Activated naive CD4-positive, alpha-beta T cell treated with anti-CD3 and anti-CD28 coated beads for 36 hours (primary cell): ENCODE measurements around the gene DRC1. TPM values are rescaled to one million over a fixed set of nuclear protein-coding genes. Genes with fewer than 3 reads are reported as not detected.

Experiments
- CTCF ChIA-PET: fragments of 350-600 bp; sonication (Branson Sonifier 250); formaldehyde crosslinking; loops from one replicate; lab custom pipeline; 2021; ENCODE audit warnings: antibody characterized with exemption; lab: Charles Lee
- DNase-seq: peaks from one replicate; pipeline ENCODE4 v3.0.0-alpha.2; 2020
- H3K27ac Mint-ChIP-seq: one replicate; pipeline ENCODE4 v1.8.0; 2021; ENCODE audit warnings: mild to moderate bottlenecking, mixed read lengths
- H3K27me3 Mint-ChIP-seq: one replicate; pipeline ENCODE4 v1.8.0; 2021; ENCODE audit warnings: low read depth, mixed read lengths
- H3K36me3 Mint-ChIP-seq: one replicate; pipeline ENCODE4 v1.8.0; 2021; ENCODE audit warnings: low read depth, mixed read lengths
- H3K4me1 Mint-ChIP-seq: one replicate; pipeline ENCODE4 v1.8.0; 2021; ENCODE audit warnings: low read depth, mixed read lengths
- H3K4me3 Mint-ChIP-seq: one replicate; pipeline ENCODE4 v1.8.0; 2021; ENCODE audit warnings: mild to moderate bottlenecking, moderate library complexity, mixed read lengths
- H3K9me3 Mint-ChIP-seq: one replicate; pipeline ENCODE4 v1.8.0; 2021; ENCODE audit warnings: mixed read lengths
- intact Hi-C: fragments of 100-400 bp; cut with micrococcal nuclease; formaldehyde crosslinking; loops from one replicate; pipeline ENCODE4 v1.15.1; 2023
- total RNA-seq, 2 experiments: library from RNA; stranded (reverse); gene quantifications; one replicate each; pipeline ENCODE4 v1.2.3, GENCODE V29; 2021

The DRC1 gene
- total RNA-seq, 2 experiments from 2014 or later, result not detected

DNA sequence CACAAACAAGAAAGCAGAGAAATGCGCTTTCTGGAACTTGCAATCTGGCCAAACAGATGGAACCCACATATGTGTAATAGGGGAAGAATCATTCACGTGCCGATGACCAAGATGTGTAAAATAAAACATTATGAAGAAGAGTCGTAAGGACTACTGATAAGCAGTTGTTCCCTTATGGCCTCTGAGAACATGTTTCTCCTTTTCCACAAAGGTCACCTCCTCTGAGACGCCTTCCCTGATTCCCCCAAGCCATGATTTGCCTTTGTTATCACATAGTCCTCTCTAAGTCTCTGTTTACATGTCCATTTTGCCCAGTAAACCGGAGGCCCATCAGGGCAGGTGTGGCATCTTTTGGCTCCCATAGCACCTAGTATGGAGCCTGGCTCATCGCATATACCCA lies 68.2 kb downstream of the DRC1 start:
- H3K4me3 Mint-ChIP-seq, result no peak overlapping the region
- H3K36me3 Mint-ChIP-seq, result no peaks in the 10 kb centered on the region
- peaks cover 11% of the 10 kb centered on the region for H3K9me3 Mint-ChIP-seq
- intact Hi-C loops, result loop anchor here (1.0 to 2.0 kb wide), 3 partner anchors 299 to 519 kb away; no protein-coding TSS in a partner anchor
- CTCF ChIA-PET, result interaction anchor here (0.7 to 1.5 kb wide), 4 partner anchors 26 to 286 kb away, joined by 3 to 5 read pairs (median 4); no protein-coding TSS in a partner anchor
- H3K27ac Mint-ChIP-seq, result no peak overlapping the region
- DNase-seq, result no peak
- H3K27me3 Mint-ChIP-seq, result no peaks in the 10 kb centered on the region
- peaks cover 2% of the 10 kb centered on the region for H3K4me1 Mint-ChIP-seq

- H3K36me3 Mint-ChIP-seq, result no peaks in the 10 kb centered on the region
- no peak for DNase-seq
- no peak overlapping the region for H3K4me3 Mint-ChIP-seq
- peaks cover 11% of the 10 kb centered on the region for H3K9me3 Mint-ChIP-seq
- H3K27ac Mint-ChIP-seq, result no peak overlapping the region
- H3K4me1 Mint-ChIP-seq, result peaks cover 2% of the 10 kb centered on the region
- no peaks in the 10 kb centered on the region for H3K27me3 Mint-ChIP-seq
- intact Hi-C loops, result no loop called here
- CTCF ChIA-PET, result interaction anchor here (1.4 kb wide), 1 partner anchor 78 kb away, joined by 4 read pairs; no protein-coding TSS in a partner anchor
These were observed 69.0 kb downstream of the DRC1 start for GRCh38 chr2:26470601-26471260.

GRCh38 chr2:26471289-26471688 lies 69.6 kb downstream of the DRC1 start:
- CTCF ChIA-PET, result no interaction called here
- Mint-ChIP-seq H3K36me3 (no peaks in the 10 kb centered on the region), H3K27ac (no peak overlapping the region), H3K9me3 (peaks cover 11% of the 10 kb centered on the region), H3K4me1 (peaks cover 2% of the 10 kb centered on the region), H3K27me3 (no peaks in the 10 kb centered on the region), H3K4me3 (no peak overlapping the region)
- DNase-seq, result no peak
- intact Hi-C loops, result no loop called here

DNA sequence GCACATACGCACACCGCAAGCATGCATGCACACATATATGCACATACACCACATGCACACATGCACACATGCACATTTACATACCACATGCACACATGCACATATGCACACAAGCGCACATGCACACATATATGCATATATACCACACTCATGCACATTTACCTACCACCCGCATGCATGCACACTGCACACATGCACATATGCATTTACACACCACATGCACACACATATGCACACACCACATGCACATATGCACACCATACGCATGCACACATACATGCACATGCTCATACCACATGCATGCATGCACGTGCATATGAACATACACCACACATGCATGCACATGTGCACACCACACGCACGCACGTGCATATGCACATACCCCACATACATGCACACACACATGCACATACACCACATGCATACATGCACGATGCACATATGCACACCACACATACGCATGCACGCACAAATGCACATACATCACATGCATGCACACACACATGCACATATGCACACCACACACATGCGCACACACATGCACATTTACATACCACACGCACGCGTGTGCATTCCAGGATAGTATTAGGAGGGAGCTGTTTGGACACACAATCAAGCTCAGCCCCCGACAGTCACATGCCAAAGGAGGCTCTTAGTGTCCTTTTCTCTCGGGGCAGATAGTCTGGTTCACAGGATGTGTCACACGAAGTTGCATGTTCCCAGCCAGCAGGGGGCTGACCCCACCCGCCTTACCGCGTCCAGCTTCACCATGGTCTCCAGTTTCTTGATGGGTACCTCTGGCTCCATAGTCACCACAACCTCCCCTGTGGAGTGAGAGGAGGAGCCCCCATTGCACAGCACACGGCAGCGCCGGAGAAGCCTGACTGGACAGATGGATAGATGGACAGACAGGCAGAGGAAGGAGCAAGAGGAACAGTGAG lies 70.3 kb downstream of the DRC1 start:
- no peak overlapping the region for H3K4me3 Mint-ChIP-seq
- H3K36me3 Mint-ChIP-seq, result no peaks in the 10 kb centered on the region
- CTCF ChIA-PET, result no interaction called here
- H3K27me3 Mint-ChIP-seq, result no peaks in the 10 kb centered on the region
- no peak overlapping the region for H3K27ac Mint-ChIP-seq
- no peak for DNase-seq
- intact Hi-C loops, result no loop called here
- peaks cover 2% of the 10 kb centered on the region for H3K4me1 Mint-ChIP-seq
- H3K9me3 Mint-ChIP-seq, result peaks cover 11% of the 10 kb centered on the region

DNA sequence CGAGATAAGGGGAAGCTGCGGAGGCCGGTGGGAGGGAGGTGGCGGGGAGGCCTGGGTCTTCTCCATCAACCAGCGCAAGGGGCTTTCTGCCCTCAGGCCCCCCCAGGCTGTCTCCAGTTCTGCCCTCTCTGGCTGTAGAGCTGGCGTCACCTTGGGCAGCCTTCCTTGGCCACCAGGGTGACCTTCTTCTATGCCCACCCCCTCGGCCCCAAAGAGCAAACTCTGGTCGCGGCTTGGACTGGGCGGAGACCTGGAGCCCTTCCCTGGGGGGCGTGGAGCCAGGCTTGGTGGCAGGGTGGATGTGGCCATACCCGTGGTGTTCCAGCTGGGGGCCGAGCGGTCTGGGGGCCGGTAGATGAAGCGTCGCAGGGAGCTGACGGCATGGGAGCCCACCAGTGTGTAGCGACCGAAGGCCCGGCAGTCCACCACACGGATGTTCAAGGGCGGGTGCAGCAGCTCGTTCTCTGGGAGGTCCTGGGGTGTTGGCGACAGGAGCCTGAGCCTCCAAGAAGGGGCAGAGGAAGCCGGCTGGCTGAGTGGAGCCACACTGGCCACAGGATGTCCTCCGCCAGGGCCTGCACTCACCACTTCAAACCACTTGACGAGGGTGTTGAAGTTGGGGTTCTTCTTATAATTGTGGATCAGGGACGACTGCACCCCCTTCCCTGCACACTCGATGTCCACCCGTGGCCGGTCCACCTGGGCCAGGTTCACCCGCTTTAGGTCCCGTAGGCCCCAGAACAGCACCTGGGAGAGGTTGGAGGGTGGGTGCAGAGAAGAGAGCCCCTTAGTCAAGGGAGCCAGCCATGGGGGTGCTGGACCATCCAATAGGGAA lies 71.3 kb downstream of the DRC1 start:
- CTCF ChIA-PET, result no interaction called here
- Mint-ChIP-seq H3K27ac (no peak overlapping the region), H3K4me1 (peaks cover 5% of the 10 kb centered on the region), H3K9me3 (peaks cover 11% of the 10 kb centered on the region), H3K4me3 (no peak overlapping the region), H3K27me3 (no peaks in the 10 kb centered on the region), H3K36me3 (no peaks in the 10 kb centered on the region)
- DNase-seq, result no peak
- intact Hi-C loops, result no loop called here

DNA sequence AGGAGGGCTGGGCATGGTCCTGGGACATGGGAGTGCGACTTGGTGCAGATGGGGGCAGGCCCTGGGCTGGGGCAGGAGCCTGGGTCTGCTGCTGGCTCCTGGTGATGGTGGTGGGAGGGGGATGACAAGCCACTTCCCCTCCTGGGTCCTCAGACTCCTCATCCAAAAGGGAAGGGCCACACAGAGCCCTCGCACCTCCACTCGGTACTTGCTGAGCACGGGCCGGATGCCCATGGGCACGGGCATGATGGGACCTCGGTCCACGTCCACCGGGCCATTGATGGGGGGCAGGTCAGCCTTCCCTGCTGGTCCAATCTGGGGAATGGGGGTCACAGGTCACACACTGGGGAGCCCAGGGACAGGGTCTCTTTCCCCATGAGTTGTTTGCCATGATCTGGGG lies 72.1 kb downstream of the DRC1 start:
- intact Hi-C loops, result no loop called here
- Mint-ChIP-seq H3K27ac (no peak overlapping the region), H3K4me3 (no peak overlapping the region), H3K36me3 (no peaks in the 10 kb centered on the region), H3K27me3 (no peaks in the 10 kb centered on the region), H3K4me1 (peaks cover 3% of the 10 kb centered on the region), H3K9me3 (peaks cover 11% of the 10 kb centered on the region)
- CTCF ChIA-PET, result no interaction called here
- DNase-seq, result no peak

- intact Hi-C loops, result no loop called here
- H3K4me3 Mint-ChIP-seq, result no peak overlapping the region
These were observed 72.6 kb downstream of the DRC1 start for GRCh38 chr2:26474261-26474785.

GRCh38 chr2:26475037-26475436 lies 73.3 kb downstream of the DRC1 start:
- Mint-ChIP-seq H3K27me3 (no peaks in the 10 kb centered on the region), H3K36me3 (no peaks in the 10 kb centered on the region), H3K9me3 (peaks cover 2% of the 10 kb centered on the region), H3K4me1 (peaks cover 3% of the 10 kb centered on the region), H3K4me3 (no peak overlapping the region), H3K27ac (no peak overlapping the region)
- no peak for DNase-seq
- intact Hi-C loops, result no loop called here
- CTCF ChIA-PET, result interaction anchor here (0.5 kb wide), 1 partner anchor 269 kb away, joined by 3 read pairs; no protein-coding TSS in a partner anchor

More at GRCh38 chr2:26474261-26474785, 72.6 kb downstream of the DRC1 start:
- Mint-ChIP-seq H3K27ac (no peak overlapping the region), H3K9me3 (peaks cover 8% of the 10 kb centered on the region), H3K4me1 (peaks cover 3% of the 10 kb centered on the region), H3K36me3 (no peaks in the 10 kb centered on the region), H3K27me3 (no peaks in the 10 kb centered on the region)
- CTCF ChIA-PET, result no interaction called here
- DNase-seq, result no peak

GRCh38 chr2:26475832-26476501 lies 74.2 kb downstream of the DRC1 start:
- Mint-ChIP-seq H3K27ac (no peak overlapping the region), H3K9me3 (no peaks in the 10 kb centered on the region), H3K4me3 (no peak overlapping the region), H3K36me3 (no peaks in the 10 kb centered on the region), H3K27me3 (no peaks in the 10 kb centered on the region), H3K4me1 (peaks cover 3% of the 10 kb centered on the region)
- CTCF ChIA-PET, result no interaction called here
- intact Hi-C loops, result no loop called here
- DNase-seq, result no peak

GRCh38 chr2:26477126-26477910 lies 75.6 kb downstream of the DRC1 start:
- no peak overlapping the region for H3K27ac Mint-ChIP-seq
- H3K27me3 Mint-ChIP-seq, result no peaks in the 10 kb centered on the region
- DNase-seq, result peak; percentile 11
- peak overlapping the region; percentile 16 for H3K4me3 Mint-ChIP-seq
- H3K36me3 Mint-ChIP-seq, result no peaks in the 10 kb centered on the region
- intact Hi-C loops, result no loop called here
- CTCF ChIA-PET, result interaction anchor here (1.3 to 1.5 kb wide), 3 partner anchors 8 to 101 kb away, joined by 3 to 5 read pairs (median 4); no protein-coding TSS in a partner anchor
- H3K9me3 Mint-ChIP-seq, result no peaks in the 10 kb centered on the region
- H3K4me1 Mint-ChIP-seq, result peaks cover 3% of the 10 kb centered on the region

GRCh38 chr2:26477911-26478253 lies 76.2 kb downstream of the DRC1 start, which contains the start of gene OTOF:
Gene OTOF, minus strand, starts transcription at chr2:26478124.
- peaks cover 3% of the 10 kb centered on the region for H3K4me1 Mint-ChIP-seq
- no peaks in the 10 kb centered on the region for H3K9me3 Mint-ChIP-seq
- H3K27me3 Mint-ChIP-seq, result no peaks in the 10 kb centered on the region
- peak within 1 kb of the TSS; percentile 16 for H3K4me3 Mint-ChIP-seq
- CTCF ChIA-PET, result interaction anchor here (1.3 to 1.5 kb wide), 3 partner anchors 9 to 101 kb away, joined by 3 to 5 read pairs (median 4); no protein-coding TSS in a partner anchor
- intact Hi-C loops, result no loop called here
- H3K36me3 Mint-ChIP-seq, result no peaks in the 10 kb centered on the region
- no peak within 1 kb of the TSS for H3K27ac Mint-ChIP-seq
- no peak for DNase-seq
